ENCODE data around the gene HDAC4.

The HDAC4 gene

GRCh38 chr2:239368906-239369552 is 31.8 kb downstream of the HDAC4 start:
- no peak for DNase-seq (ENCODE audit: low spot score)

GRCh38 chr2:239368321-239368720 is 32.5 kb downstream of the HDAC4 start:
- DNase-seq (ENCODE audit: low spot score): no peak

GRCh38 chr2:239366740-239367139 is 34.1 kb downstream of the HDAC4 start:
- no peak for DNase-seq (ENCODE audit: low spot score)

- no peak for DNase-seq (ENCODE audit: low spot score)
Measured at GRCh38 chr2:239365782-239366435, 34.9 kb downstream of the HDAC4 start.

- DNase-seq (ENCODE audit: low spot score): no peak
Measured at GRCh38 chr2:239365071-239365781, 35.6 kb downstream of the HDAC4 start.

- no peak for DNase-seq (ENCODE audit: low spot score)
Measured at GRCh38 chr2:239363946-239364637, 36.7 kb downstream of the HDAC4 start.

GRCh38 chr2:239362507-239362906 is 38.3 kb downstream of the HDAC4 start:
- DNase-seq (ENCODE audit: low spot score): no peak

GRCh38 chr2:239361311-239361642 is 39.5 kb downstream of the HDAC4 start:
- DNase-seq (ENCODE audit: low spot score): no peak

GRCh38 chr2:239360421-239361310 is 40.2 kb downstream of the HDAC4 start:
- DNase-seq (ENCODE audit: low spot score): no peak

GRCh38 chr2:239360008-239360407 is 40.8 kb downstream of the HDAC4 start:
- DNase-seq (ENCODE audit: low spot score): no peak

- no peak for DNase-seq (ENCODE audit: low spot score)
Measured at GRCh38 chr2:239359196-239359912, 41.5 kb downstream of the HDAC4 start.

GRCh38 chr2:239358062-239358754 is 42.6 kb downstream of the HDAC4 start:
- DNase-seq (ENCODE audit: low spot score): no peak

GRCh38 chr2:239355724-239356123 is 45.1 kb downstream of the HDAC4 start:
- no peak for DNase-seq (ENCODE audit: low spot score)

GRCh38 chr2:239355139-239355538 is 45.7 kb downstream of the HDAC4 start:
- DNase-seq (ENCODE audit: low spot score): no peak

- DNase-seq (ENCODE audit: low spot score): no peak
Measured at GRCh38 chr2:239354791-239355136, 46.1 kb downstream of the HDAC4 start.

GRCh38 chr2:239354132-239354790 is 46.6 kb downstream of the HDAC4 start:
- no peak for DNase-seq (ENCODE audit: low spot score)

- DNase-seq (ENCODE audit: low spot score): no peak
Measured at GRCh38 chr2:239353692-239354091, 47.1 kb downstream of the HDAC4 start.

GRCh38 chr2:239351687-239352086 is 49.1 kb downstream of the HDAC4 start:
- DNase-seq (ENCODE audit: low spot score): no peak

GRCh38 chr2:239349453-239350135 is 51.2 kb downstream of the HDAC4 start:
- DNase-seq (ENCODE audit: low spot score): no peak
